ENCODE data around the gene PDZRN4. TPM values are rescaled to one million over a fixed set of nuclear protein-coding genes. Genes with fewer than 3 reads are reported as not detected.

Gene PDZRN4
- total RNA-seq, 1 donor from 2014 or later: not detected

DNA sequence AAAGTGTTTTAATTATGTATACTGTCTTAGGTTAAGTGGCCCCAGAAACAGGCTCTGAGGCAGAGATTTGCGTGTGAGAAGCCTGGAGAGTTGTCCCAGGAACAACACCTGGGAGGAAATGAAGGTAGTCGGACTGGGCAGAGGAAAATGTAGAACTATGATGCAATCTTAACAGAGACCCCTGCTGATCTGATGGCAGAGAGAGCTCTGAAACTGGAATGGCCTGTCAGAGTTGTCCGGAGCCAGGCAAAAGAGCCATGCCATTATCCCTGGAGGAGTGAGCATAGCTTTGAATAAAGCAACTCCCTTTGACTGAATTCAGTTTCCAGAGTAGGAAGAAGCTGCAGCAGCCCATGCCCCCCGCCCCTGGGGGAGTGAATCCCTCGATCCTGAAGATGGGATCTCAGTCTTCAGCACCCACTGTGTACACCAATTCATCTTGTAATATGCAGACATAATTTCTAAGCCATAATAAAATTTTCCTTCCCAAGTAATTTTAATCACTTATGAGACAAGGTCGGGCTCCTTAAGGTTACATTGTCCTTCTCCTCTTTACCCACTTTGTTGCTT lies 264.8 kb downstream of the PDZRN4 start:
- DNase-seq (ENCODE audit: low spot score): no peak

DNA sequence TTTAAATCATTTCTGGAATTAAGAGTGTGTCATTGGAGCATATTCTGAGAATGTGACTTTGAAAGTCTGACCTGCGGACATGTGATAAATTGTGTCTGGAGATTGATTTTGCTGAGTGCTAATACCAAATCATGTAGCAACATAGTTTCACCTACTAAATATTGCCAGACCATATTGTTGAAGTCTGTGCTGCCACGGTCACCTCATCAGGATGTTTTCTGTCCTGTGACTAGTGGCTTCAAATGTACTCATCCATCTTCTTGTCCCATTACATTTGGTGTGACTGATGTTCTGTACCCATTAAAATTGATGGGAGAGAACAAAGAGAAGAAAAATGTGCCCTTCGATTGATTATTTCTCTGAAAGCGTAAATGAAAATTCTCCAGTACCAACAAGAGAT lies 265.3 kb downstream of the PDZRN4 start:
- no peak for DNase-seq (ENCODE audit: low spot score)

DNA sequence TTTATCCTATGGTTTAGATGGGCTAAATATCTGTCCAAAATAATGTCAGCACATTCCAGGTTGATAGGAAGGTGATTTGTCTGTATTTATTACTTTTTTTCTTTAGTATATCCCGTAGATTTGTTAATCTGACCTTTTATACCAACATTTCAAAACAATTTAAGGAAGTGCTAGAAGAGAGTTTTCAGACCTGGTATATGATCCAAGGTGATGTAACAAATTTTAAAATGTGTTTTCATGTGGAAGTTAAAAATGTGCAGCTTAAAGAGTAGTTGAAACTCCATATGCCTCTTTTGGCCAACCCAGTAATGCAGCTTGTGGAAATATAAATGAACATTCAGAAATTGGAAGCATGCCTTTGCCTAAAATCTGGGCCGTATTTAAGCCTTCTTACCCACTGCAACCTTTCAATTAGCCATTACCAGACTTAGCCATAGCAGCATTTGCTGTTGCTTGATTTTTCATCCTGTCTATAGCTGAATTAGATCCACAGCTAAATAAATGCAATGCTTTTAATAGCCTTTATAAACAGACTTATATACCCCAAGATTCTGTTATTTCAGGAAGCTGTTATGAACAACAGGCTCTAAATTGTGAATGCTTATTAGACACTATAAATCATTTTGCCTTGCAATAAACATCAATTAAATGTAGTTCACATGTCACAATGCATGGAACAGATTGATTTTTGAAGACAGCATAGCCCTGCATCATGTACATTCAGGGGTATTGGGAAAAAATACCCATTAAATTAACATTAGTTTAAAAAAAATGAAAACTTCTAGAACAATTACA lies 271.2 kb downstream of the PDZRN4 start:
- no peak for DNase-seq (ENCODE audit: low spot score)

DNA sequence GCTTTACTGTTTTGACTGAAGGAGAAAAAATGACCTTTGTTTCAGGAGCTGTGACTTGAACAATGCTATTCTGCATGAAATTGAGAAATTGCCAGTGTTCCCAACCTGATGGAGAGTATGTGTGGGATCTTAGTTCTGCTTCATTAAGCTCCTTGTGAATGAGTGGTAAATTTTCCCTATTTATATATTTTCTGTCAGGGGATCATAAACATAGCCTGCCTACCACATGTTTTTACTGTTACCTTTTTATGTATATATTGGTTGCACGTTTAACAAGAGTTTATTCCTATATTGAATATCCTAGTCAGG lies 271.7 kb downstream of the PDZRN4 start:
- DNase-seq (ENCODE audit: low spot score): no peak

DNA sequence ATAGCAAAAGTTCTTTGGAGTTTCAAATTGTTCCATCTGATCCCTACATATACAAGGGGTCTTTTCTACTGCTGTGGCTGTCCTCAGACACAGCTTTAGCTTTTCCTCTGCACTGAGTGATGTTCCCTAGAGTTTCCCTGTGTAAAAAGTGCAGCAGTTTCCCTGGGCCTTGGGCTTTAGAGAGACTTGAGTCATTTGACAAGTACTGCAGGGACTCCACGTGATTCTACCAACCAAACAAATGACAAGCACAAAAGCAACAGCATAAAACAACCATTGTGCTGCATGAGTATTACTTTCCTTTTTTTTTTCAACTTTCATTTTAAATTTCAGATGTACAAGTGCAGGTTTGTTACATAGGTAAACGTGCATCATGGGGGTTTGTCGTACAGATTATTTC lies 272.8 kb downstream of the PDZRN4 start:
- no peak for DNase-seq (ENCODE audit: low spot score)

DNA sequence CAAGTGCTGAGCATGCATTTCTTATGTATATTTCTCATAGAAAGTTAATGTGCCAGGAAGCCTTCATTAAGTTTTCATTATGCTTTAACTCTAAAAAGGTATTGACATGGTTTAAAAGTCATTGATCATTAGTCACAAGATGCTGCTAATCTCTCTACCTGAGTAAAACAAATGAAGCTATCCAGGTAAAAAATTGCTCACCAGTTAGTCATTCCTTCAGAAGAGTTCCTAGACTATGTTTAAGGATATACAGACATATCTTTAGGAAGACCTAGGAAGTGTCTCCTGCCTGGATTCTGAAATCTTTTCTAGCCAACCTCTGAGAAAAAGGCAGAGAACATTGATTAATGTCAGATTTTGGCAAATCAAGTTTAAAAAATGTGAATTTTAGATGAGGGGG lies 274.2 kb downstream of the PDZRN4 start:
- no peak for DNase-seq (ENCODE audit: low spot score)

DNA sequence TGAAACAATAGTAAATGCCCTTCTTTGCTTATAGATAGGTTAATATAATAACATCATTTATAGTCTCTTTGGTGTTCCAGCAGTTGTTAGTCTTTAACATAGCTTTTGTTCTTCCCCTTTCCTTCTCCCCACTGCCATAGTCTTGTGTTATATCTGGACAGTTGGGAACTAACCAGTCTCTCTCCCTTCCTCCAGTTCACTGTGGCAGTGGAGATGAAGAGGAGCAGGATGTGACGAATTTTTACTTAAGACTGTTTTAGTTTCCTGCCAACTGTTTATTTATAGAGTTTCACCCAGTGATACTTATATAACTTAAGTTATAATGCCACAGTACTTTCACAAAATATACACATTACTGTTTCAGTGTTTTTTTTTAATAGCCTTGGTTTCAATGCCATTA lies 277.4 kb downstream of the PDZRN4 start:
- DNase-seq (ENCODE audit: low spot score): no peak

DNA sequence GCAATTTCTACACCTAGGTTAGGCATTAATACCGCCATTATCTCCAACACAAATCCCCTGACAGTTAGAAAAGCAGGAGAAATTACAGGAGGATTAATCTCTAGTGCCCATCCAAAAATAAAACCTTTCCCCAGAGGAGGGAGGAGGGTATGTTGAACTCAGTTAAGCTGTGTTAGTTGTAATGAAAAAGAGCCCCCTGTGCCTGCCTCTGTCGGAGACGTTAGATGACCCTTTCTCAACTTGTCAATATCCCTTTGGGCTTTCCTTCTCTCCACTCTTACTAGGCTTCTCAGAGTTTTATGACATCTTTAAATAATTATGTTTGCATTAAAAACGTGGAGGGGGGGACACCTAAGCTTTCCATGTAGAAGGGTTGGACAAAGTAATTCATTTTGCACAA lies 278.2 kb downstream of the PDZRN4 start:
- no peak for DNase-seq (ENCODE audit: low spot score)

DNA sequence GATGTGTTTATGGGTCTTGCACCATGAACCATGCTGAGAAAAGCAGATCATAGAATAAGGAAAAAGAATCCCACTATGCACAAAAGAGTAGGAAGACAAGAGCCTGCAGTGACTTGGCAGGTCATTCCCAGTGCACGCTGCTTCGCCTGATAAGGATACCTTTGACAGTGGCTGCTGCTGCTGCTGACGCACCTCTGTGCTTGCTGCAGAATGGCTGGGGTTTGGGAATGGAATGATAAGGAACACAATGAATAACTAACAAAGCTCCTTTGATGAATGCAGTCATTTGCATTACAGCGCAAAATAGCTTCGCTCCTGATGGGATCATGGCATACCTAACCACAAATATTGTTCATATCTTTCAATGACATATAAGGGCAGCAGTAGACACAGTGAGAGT lies 278.7 kb downstream of the PDZRN4 start:
- DNase-seq (ENCODE audit: low spot score): no peak

DNA sequence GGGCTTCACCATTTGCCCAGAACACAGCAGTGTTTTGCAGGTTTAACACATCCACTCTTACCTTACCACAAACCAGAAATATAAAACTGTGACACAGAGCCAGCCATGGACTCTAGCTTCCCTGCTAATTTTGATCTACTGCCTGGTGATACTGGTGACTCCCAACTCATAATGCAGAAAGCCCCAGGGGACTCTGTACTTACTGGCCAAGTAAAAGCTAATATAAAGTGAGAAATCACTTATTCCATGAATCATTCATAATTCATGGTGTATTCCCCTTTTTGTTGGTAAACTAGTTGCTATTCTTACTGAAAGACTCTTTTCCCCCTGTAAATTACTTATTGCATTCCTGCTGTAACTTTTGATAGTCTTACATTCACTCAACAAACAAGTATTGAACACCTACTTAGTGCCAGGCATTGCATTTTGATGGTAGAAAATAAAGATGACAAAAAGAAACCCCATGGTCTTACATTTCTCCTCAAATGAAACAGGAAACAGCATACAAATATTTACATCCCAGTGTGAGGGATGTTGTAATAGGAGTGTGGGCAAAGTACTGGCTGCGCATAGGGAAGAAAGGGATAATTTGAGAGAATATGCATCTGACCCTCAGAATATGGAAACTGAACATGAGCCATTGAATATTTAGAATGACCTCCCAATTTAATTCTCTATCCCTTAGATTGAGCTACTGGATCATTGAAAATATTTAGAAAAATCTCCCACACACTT lies 279.6 kb downstream of the PDZRN4 start:
- no peak for DNase-seq (ENCODE audit: low spot score)

DNA sequence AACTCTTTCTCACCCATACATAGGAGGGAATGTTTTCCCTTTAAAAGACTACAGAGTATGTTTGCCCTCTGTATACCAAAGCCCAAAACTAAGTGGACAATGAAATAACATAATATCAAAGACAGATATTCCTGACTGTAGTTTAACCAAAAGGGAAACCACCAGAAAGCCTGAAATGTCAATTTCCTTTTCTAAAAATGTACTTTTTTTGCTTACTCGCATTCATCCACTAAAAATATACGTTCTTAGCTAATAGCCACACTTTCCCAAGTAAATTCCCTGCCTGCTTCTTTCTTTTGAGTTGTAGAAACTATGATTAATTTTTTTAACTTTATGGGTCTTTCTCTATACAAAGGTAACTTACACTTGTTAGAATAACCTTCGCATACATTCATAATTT lies 280.2 kb downstream of the PDZRN4 start:
- no peak for DNase-seq (ENCODE audit: low spot score)

DNA sequence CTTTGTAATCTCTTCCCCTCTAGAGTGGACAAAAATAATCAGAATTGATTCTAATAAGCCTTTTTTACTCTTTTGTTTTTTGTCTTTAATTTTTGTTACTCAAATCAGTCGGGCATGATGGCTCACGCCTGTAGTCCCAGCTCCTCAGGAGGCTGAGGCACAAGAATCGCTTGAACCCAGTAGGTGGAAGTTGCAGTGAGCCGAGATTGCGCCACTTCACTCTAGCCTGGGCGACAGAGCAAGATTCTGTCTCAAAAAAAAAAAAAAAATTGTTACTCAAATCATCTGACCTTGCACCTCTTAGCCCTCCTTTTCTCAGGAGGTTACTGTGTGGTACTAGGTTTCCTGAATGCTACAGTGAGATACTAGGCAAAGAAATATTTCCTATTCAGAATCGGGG lies 280.6 kb downstream of the PDZRN4 start:
- DNase-seq (ENCODE audit: low spot score): no peak

DNA sequence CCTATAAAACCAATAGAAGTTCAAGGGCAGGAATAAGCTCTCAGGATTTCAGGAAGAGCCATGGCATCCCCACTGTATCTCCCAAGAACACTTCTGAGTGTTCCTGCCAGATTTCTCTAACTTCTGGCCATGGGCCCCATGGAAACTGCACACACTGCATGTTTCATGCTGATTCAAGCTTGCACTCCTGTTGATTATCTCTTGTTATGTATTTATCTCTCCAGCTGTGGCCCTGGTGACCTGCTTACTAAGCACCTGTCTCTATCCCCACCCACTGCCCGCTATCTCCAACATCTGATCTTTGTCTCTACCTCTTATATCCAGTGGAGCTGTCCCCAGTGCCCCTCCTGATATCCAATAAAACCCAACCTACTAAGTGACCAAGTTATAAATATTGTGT lies 285.3 kb downstream of the PDZRN4 start:
- no peak for DNase-seq (ENCODE audit: low spot score)

DNA sequence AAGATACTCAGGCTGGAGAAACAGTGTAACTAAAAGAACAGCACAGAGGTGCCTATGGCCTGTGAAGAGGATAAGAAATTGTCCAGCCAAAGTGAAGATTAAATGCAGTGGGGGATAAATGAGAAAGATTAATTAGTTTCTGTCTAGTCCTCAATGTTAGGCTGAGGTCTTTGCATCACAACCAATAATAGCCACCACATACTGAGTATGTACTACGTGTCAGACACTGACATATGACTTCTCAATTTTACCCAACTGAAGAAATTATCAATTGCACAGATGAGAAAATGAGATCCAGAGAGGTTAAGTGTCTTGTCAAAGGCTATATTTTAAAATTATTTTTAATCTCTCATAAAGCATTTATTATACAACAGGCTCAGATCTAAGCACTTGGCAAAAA lies 285.9 kb downstream of the PDZRN4 start:
- no peak for DNase-seq (ENCODE audit: low spot score)

DNA sequence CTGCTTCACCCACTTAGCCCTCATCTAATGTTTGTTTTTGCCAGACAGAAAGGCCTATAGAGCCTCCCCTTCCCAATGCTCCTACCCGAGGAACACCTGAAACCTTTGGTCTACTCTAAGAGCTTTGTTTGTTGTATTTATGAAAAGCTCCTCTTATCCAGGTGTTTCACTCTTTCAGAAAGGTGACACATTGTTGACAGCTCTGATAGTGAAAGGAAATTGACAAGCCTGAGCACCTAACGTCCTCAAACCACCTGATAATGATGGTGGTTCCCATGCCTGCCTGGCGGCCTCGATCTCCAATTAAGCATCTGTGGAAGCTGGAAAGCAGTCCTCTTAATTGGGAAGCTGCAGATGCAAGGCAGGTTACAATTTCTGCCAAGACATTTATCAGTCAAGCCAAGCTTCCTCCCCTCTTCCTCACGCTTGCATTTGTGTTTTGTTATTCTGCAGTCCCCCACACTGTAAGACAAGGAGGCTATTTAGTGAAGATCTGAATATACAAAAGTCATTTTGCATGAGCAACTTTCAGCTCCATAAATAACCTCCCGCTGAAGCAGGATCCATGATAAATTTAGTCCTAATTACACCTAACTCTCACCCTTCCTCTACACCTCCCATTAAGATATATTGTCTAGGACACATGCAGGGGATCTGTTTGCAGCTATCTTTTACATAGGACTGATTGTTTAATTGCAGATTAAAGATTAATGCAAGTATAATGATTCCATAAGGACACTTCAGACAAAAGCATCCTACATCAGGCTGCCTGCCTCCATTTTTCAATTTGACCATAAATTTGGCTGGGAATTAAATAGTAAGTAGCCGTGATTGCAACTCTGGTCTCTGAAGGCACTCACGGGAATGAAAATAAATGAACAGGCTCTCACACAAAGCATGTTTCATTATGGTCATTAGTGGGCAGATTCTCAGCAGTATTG lies 288.6 kb downstream of the PDZRN4 start:
- DNase-seq (ENCODE audit: low spot score): no peak

DNA sequence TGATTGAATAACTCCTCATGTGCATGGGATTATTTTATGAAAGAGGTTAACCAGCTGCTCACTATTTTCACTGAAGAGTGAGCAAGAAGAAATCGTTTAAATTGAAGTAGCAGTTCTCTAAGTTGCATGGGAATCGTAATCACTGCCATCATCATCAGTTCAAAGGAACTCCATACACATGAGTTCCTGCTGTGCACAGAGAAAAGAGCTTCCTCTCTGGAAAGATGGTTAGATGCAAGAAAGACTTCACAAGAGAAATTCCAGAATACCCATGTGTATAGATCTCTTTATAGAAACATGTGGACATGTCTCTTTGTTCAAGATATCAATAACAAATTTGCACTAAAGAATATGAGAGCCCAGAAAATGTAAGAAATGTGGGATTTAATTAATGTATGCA lies 291.3 kb downstream of the PDZRN4 start:
- no peak for DNase-seq (ENCODE audit: low spot score)

DNA sequence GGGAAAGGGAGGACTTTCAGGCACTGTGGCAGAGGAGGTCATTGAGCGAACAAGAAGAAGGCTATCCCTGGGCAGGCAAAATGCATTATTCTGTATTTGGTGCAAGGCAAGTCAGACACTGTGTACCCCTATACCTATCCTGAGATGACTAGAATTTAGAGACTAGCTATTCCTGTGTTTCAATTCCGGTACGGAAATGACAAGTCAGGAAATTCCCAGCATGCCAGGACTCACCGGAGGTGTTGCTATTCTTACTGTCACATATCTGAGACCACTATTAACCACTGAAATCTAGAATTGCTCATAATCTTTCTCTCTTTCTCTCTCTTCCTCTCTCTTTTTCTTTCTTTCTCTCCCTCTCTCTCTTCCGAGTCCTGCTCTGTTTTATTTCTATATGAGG lies 297.1 kb downstream of the PDZRN4 start:
- DNase-seq (ENCODE audit: low spot score): no peak

DNA sequence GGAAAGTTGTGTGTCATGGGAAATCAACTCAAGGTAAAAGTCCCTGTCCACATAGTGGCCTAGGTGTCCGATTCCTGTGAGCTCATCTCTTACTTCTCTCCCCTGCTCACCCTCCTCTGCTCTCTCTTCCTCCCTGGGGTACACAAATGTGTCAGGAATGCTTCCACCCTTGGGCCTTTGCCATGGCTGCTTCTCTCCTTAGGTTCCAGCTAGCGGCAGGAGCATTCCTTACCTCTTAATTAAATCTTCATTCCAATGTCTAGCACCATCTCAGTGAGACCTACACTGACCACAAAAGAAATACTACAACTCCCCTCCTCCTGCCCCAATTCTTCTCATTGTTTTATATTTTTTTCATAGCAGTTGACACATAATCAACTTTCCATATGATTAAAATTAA lies 298.6 kb downstream of the PDZRN4 start:
- DNase-seq (ENCODE audit: low spot score): no peak

DNA sequence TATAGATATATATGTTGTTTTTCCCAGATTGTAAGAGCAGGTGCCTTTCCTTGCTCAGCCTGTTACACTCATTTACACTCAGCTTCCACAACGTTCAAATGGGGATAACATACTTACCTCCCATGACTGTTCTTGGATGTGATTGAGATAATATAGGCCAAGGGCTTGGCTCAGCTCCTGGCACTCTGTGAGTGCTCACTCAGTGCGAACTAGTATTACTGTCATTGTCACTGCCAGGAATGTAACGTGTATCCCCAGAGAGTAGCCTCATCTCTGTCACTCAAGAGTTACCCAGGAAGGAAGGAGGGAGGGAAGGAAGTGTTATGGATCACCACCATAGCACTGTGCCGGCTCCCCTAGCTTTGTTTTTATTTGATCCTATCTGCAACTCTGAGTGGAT lies 307.9 kb downstream of the PDZRN4 start:
- DNase-seq (ENCODE audit: low spot score): no peak

DNA sequence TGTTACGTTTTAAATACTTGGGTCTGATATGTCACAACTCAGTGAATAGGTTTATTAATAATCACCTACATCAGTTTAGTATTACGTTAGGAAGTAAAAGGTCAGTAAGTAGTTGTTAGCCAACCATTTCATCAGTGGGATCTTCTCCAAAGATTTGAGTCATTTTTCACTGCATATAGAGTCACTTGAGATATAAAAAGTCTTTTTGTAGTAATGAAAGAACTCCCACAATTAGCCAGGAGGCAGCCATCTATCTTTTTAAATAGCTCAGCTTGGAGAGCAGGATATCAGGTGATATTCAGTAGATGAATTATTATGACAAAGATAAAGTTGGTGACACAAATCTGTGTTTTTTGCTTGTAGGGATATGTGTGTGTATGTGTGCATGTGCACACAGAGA lies 309.3 kb downstream of the PDZRN4 start:
- DNase-seq (ENCODE audit: low spot score): no peak

DNA sequence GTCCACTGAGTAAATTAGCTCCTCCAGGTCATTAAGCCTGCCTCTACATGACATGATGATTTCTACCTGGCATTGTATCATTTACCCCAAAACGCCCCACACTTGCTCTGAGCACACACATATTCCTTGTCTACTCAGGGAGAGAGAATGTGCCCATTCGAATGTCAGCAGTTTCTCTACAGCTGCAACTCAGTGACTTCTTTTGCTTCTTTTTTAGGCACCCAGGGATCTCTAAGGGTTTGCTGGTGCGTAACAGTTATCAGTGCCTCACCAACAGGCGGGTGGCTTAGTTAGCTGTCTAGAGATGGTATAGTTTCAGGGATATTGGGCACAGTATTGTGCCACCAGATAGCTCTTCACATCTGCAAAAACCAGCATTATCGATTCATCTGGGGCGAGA lies 316.9 kb downstream of the PDZRN4 start:
- no peak for DNase-seq (ENCODE audit: low spot score)

DNA sequence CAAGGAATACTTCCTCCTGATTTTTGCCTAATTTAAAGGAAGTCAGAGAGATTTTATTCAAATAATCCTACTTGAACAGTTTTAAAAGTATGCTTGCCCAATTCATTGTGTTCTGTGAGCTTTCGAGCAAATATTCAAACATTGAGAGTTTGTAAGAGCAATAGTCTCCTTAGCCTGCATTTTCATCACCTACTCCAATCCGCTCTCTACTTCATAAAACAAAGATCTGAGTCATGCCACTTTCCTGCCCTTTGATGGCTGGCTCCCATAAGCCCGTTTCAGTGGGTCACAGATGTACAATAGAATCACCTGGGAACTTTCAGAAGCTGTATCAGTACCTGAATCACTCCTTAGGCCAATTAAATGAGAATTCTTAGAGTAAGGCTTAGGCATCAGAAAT lies 319.2 kb downstream of the PDZRN4 start:
- DNase-seq (ENCODE audit: low spot score): no peak
